ENCODE data around the gene CAPN1.

CAPN1 gene

GRCh38 chr11:65260756-65261590 lies 79.2 kb downstream of the CAPN1 start:
- no peak for DNase-seq (ENCODE audit: low read depth in 2 of 2)

Data from stimulated activated CD4-positive, alpha-beta T cell treated with anti-CD3 and anti-CD28 coated beads, Interleukin-15, amount 100 ng/mL, for 48 hours (primary cell).